GM19023 (cell line): Measurements from ENCODE around the gene BCAS3.

Source experiments
- ATAC-seq: cut with Tn5 transposase; IDR thresholded peaks from one replicate; pipeline ENCODE4 v1.9.1; 2021; ENCODE audit warnings: mild to moderate bottlenecking, moderate library complexity; ENCODE audit not compliant: unreplicated experiment

Gene BCAS3

GRCh38 chr17:61369751-61370150 lies 692.1 kb downstream of the BCAS3 start:
- ATAC-seq: no peak

DNA sequence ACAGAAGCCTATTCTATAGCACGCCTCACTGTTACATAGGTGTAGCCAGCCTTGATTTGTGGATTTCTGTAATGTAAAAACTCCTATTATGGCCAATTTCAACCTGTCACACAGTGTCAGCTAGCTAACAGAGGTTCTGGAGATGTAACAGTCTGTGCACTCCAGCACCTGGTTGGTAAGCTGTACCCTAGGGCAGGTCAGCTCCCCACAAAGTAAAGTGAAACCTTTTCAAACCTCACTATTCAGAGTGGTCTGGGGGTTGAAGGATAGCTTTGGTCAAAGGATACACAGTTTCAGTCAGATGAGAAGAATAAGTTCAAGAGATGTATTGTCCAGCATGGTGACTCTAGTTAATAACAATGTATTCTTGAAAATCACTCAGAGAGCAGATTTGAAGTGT lies 693.5 kb downstream of the BCAS3 start:
- no peak for ATAC-seq

GRCh38 chr17:61371606-61372005 lies 694.0 kb downstream of the BCAS3 start:
- no peak for ATAC-seq

DNA sequence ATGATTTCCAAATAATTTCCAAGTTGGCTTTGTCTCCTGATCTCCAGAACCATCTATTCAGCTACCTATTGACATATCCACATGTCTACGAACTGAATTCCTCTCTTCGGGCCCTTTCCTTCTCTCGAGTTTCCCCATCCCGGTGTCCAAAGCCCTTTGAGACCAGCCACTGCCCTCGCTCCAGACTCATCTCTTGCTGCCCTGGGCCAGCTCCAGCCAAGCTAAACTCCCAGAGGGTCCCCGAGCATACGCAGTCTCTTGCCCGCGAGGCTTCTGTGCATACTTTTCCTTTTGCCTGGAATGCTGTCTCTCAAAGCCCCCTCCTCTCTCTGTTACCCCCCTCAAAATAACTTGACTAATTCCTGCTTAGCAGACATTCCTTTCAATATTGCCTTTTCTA lies 694.8 kb downstream of the BCAS3 start:
- ATAC-seq: no peak

DNA sequence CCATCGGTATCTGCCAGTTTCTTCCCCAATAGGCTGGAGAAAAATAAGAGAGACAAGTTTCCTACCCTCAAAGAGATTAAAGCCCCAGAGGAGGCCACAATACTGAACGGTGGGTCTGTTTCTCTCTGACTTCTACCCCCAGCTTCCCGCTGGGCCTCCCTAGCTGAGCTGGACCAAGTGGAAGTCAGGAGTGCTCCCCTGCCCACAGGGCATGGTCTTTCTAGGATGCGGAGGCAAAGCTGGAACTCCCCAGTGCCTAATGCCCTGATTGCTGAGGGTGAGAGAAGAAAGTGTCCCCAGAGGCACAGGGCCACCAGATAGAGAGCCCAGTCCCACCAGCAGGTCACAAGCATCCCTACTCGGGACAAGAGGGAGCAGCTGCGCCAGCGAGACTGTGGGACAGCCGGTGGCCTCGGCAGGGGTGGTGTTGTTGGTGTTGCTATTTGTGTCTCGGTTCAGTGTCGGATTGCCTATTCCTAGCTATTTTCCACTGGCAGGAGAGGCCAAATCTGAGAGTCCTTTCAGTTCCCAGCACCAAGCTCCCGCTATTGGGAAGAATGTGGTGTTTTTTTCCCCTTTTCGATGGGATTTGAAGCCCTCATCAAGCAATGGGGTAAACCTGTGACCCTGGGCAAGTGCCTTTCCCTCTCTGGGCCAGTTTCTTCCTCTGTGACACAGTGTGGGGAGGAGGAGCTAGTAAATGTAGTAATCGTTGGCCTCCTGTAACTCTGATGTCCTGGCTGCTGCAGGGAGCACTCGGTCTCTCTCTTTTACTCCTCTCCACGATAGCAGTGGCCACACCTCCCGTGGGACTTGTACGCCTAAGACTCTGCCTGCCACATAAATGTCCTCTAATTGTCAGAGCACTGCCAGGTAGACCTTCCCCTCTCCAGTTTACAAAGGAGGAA lies 699.5 kb downstream of the BCAS3 start:
- no peak for ATAC-seq

DNA sequence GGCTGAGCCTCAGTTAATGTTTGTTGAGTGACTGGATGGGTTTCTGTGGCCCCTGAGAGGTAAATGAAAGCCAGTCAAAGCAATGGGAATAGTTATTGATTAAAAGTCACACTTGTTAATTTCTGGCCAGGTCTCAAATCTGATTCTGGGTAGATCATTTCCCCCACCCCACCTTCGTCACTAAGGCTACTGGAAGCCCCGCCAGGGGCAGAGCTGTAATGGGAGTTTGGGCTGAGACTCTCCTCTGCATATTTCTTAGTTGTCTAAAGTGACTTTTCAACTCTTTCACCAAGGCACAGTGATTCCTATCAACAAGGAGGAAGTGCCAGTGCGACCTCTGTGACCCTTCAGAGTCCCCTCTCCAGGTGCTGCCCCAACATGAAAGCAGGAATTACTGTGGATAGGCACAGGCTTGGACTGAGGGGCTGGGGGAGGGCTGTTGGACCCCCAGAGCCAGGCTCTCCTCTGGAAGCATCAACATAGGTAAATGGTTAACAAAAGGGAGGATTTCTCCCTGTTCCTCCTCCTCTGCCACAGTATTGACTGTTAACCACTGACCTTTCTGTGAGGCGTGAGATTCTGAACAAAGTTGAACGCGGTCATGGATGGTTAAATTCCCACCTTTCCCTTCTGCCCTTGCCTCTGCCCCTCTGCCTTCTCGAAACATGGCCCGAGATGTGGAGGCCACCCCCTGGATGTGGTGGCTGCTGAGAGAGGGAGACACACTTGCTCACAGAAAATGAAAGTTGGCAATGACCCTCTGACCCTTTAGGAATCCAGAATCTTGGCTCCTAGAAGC lies 701.2 kb downstream of the BCAS3 start:
- no peak for ATAC-seq

- no peak for ATAC-seq
These were observed 702.0 kb downstream of the BCAS3 start for GRCh38 chr17:61379457-61380216.

GRCh38 chr17:61380217-61380835 lies 702.7 kb downstream of the BCAS3 start:
- ATAC-seq: no peak

DNA sequence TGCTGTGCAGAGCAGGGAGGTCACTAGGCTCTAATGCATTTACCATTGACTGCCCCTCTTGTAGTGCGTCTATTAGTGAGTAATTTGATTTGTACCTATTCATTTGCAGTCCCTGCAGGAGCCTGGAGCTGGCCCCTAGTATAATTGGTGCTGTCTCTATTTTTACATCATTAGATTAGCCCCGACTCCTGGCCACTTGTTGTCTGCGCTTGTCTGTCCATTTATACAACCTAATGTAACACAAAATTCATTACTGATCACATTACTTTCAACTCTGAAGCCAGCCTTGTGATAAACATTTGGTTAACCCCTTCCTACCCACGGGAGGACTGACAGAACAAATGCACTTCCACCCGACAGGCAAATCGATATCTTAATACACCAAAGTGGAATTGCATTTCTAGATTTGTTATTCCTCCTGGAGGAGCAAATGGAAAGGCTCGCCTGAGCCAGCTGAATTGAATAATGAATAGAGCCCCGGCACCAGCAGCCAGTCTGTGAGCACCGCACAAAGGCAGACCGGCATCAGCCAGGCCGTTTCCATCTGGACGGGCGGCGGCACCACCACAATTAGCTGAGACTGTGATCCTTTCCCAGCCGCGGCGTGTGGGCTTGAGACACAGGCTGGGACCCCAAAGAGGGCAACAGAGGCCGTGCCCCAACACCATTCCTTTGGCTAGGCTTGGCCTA lies 703.3 kb downstream of the BCAS3 start:
- ATAC-seq: no peak

GRCh38 chr17:61381537-61381936 lies 703.9 kb downstream of the BCAS3 start:
- no peak for ATAC-seq

DNA sequence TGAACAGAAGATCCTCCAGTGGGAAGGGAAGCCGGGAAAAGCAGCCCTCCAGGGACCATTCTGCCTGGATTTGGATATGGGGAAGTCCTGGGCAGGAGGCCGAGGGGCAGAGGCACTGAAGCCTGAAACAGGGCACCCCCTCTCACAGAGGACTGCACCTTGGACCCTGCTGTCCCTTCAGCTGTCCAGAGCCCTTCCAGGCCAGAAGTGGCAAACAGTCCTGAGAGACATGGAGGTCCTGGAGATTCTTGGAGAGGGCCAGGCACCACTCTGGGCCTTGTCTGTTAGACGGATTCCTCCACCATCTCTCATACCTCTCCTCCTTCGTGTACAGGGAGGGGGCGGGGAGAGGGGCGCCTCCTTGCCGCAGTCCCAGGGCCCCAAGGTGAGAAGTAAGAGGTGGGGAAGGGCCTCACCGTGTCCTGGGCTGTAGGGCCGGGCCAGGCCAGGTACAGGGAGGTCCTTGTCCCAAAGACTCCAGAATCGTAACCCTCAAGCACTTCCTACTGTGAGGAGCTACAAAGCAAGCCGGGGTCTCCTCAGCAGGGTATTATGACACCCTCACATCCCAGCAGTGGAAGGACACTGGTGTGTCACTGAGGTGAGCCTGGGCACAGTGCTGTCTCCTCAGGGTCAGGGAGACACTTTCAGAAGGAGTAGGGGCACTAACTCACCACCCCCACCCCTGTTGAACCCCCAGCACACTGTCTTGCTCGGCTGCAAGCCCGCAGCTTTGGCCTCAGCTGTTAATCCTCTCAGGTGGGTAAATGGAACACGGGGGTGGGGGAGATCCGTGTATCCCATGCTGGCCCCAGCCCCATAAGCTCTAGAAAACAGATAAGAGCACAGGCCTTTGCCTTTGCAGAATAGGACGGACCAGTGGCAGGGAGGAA lies 705.4 kb downstream of the BCAS3 start:
- ATAC-seq: no peak

GRCh38 chr17:61383689-61384201 lies 706.1 kb downstream of the BCAS3 start:
- no peak for ATAC-seq

- ATAC-seq: no peak
These were observed 706.7 kb downstream of the BCAS3 start for GRCh38 chr17:61384354-61384691.

- no peak for ATAC-seq
These were observed 707.3 kb downstream of the BCAS3 start for GRCh38 chr17:61384692-61385576.

DNA sequence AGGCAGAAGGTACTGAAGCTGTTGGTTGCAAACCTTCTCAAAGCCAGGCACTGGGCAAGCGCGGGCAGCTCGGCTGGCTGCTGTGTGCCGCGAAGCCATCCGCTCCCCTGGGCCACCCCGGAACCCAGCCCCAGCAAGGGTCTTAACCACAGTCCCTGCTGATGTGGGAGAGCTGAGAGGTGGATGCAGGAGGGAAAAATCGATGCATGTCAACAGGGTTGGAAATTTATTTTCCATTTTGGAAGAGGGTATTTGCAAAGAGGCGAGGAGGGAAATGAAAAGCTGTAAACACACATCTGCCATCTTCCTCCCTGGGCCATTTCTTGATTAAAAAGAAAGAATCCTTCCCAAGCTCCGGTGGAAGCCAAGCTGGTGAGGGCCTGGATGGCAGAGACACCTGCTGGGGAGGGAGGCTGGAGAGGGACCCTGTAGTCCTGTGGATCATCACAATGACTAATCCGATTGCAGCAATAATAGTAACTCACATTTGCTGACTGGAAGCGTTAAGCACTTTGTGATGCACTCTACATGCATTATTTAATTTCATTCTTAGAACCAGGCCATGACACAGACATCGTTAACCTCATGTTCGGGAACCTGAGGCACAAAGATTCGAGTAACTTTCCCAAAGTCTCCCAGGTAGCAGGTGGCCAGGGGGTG lies 708.1 kb downstream of the BCAS3 start:
- ATAC-seq: no peak

GRCh38 chr17:61386251-61386650 lies 708.6 kb downstream of the BCAS3 start:
- ATAC-seq: no peak

- ATAC-seq: no peak
These were observed 709.4 kb downstream of the BCAS3 start for GRCh38 chr17:61387011-61387410.
